SK-N-MC (cell line): ENCODE measurements around the gene TBL1X.

Source experiments
- EZH2 ChIP-seq: fragments of 200-600 bp; sonication (generic); IDR thresholded peaks from one replicate; pipeline ENCODE4 v1.6.1; 2017; ENCODE audit warnings: antibody characterized with exemption
- FOXP2 ChIP-seq: optimal IDR thresholded peaks from 2 replicates; pipeline ENCODE3; 2011; ENCODE audit warnings: mild to moderate bottlenecking, moderate library complexity; ENCODE audit not compliant: insufficient read depth; ENCODE audit errors: extremely low read length, control extremely low read depth
- POLR2AphosphoS5 ChIP-seq: IDR thresholded peaks from 2 replicates; pipeline ENCODE4 v1.6.1; 2012; ENCODE audit warnings: mild to moderate bottlenecking, low read depth, low read length, borderline replicate concordance

DNA sequence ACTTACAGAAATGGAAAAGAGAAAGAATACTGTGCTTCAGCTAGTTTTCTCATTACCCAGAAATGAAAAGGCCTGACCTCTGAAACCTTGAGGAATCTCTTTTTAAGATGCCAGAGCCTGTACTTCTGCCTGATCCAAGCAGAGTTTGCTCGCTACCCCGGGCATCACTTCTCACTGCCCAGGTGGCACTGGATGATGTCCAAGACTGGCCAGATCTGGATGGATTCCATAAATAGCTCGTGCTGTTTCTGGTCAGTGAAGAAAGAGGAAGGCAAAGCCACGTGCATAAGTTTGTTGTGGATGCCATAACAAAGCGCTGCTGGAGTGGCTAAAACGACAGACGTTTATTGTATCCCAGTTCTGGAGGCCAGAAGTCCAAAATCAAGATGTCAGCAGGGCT is 133.5 kb downstream of the TBL1X start:
- TF ChIP-seq POLR2AphosphoS5 (no peak), FOXP2 (no peak), EZH2 (no peak)
